GM12878 (cell line): Measurements from ENCODE around the gene PRMT7. TPM values are rescaled to one million over a fixed set of nuclear protein-coding genes. Genes with fewer than 3 reads are reported as not detected.

Experiments used
- ATAC-seq: fragments of 200-7000 bp; cut with Tn5 transposase; 3 replicates; pipeline ENCODE4 v1.9.1; 2020; ENCODE audit warnings: mild to moderate bottlenecking, moderate library complexity
- BruUV-seq: library from RNA; stranded (reverse); fragments of 400-500 nt; replicated peaks from 2 replicates; lab custom pipeline; 2021; lab: Mats Ljungman, UMichigan
- CTCF ChIA-PET: fragments of 300-600 bp; sonication (Branson Sonifier 250); formaldehyde crosslinking; extraction: SDS; loops from one replicate; lab custom pipeline; 2021; ENCODE audit warnings: inconsistent platforms; lab: Yijun Ruan, JAX
- POLR2A ChIA-PET: fragments of 350-600 bp; formaldehyde crosslinking; extraction: SDS; loops from one replicate; lab custom pipeline; 2021; ENCODE audit warnings: inconsistent platforms; lab: Charles Lee
- RAD21 ChIA-PET: fragments of 300-600 bp; sonication (Branson Sonifier 250); formaldehyde crosslinking; loops from one replicate; lab custom pipeline; 2023; ENCODE audit warnings: antibody characterized with exemption; ENCODE audit not compliant: unreplicated experiment; lab: Charles Lee
- SMC1A ChIA-PET: fragments of 300-600 bp; sonication (Branson Sonifier 250); formaldehyde crosslinking; loops from one replicate; lab custom pipeline; 2023; ENCODE audit not compliant: unreplicated experiment, uncharacterized antibody; lab: Charles Lee
- DNase-seq: peaks from one replicate; pipeline ENCODE4 v3.0.0-alpha.2; 2011; ENCODE audit warnings: low read depth, low spot score
- FAIRE-seq: peaks from 3 replicates; lab custom pipeline; 2011; peaks lifted over from hg19 to GRCh38; lab: Jason Lieb, UNC
- H2AFZ ChIP-seq: 2 replicates; pipeline ENCODE4 v1.6.0; 2011; ENCODE audit warnings: low read depth, low read length, control low read depth; ENCODE audit not compliant: control insufficient read depth
- H3K27ac ChIP-seq: 2 replicates; pipeline ENCODE4 v1.5.1; 2011; ENCODE audit warnings: control low read depth; ENCODE audit not compliant: control insufficient read depth, insufficient read depth
- H3K27me3 ChIP-seq, 2 experiments: replicated peaks in 1 of 2; 2 replicates each; pipeline versions ENCODE4 v1.6.0 to v1.6.1; 2011; ENCODE audit warnings: low read length in 1 of 2; ENCODE audit not compliant: control insufficient read depth in 2 of 2, insufficient read depth in 2 of 2
- H3K36me3 ChIP-seq, 2 experiments: 2 replicates each; pipeline ENCODE4 v1.5.1; 2011; ENCODE audit warnings: low read length in 1 of 2; ENCODE audit not compliant: control insufficient read depth in 2 of 2, insufficient read depth in 2 of 2
- H3K4me1 ChIP-seq: 2 replicates; pipeline ENCODE4 v1.6.1; 2011; ENCODE audit warnings: mild to moderate bottlenecking, low read length, moderate library complexity, mixed read lengths; ENCODE audit not compliant: control insufficient read depth, insufficient read depth
- H3K4me2 ChIP-seq: 2 replicates; pipeline ENCODE4 v1.6.0; 2011; ENCODE audit warnings: control low read depth; ENCODE audit not compliant: control insufficient read depth, insufficient read depth
- H3K4me3 ChIP-seq: fragments of 200-600 bp; sonication (generic); 2 replicates; pipeline ENCODE4 v1.5.1; 2016
- H3K79me2 ChIP-seq: 2 replicates; pipeline ENCODE4 v1.6.0; 2011; ENCODE audit warnings: low read length; ENCODE audit not compliant: control insufficient read depth, insufficient read depth
- H3K9ac ChIP-seq: 2 replicates; pipeline ENCODE4 v1.8.0; 2011; ENCODE audit warnings: low read length, control low read depth, mixed read lengths; ENCODE audit not compliant: control insufficient read depth, insufficient read depth
- H3K9me3 ChIP-seq: replicated peaks from 3 replicates; pipeline ENCODE4 v1.5.1; 2011; ENCODE audit warnings: mild to moderate bottlenecking, low read length; ENCODE audit not compliant: control insufficient read depth, insufficient read depth
- H4K20me1 ChIP-seq: 2 replicates; pipeline ENCODE4 v1.6.0; 2011; ENCODE audit not compliant: control insufficient read depth, insufficient read depth
- RBBP5 ChIP-seq: fragments of 200-600 bp; sonication (generic); conservative IDR thresholded peaks from 2 replicates; pipeline ENCODE4 v1.6.1; 2016
- RFX5 ChIP-seq: IDR thresholded peaks from 2 replicates; pipeline ENCODE4 v1.6.1; 2011; ENCODE audit warnings: low read depth, low read length, improper control_type of control experiment
- ZNF274 ChIP-seq: IDR thresholded peaks from one replicate; pipeline ENCODE4 v1.8.0; 2011; ENCODE audit not compliant: insufficient read length, insufficient read depth
- WGBS: methylation state at CpG from one replicate; pipeline ENCODE4 v1.1.6; 2016; ENCODE audit warnings: low lambda C conversion rate; ENCODE audit not compliant: insufficient replicate concordance, insufficient coverage; ENCODE audit errors: missing lambda C conversion rate; 5-methylcytosine and 5-hydroxymethylcytosine counted together
- in situ Hi-C: fragments of 300-500 bp; cut with MboI; formaldehyde crosslinking; loops from 9 replicates; pipeline ENCODE4 v1.14.3; 2018; ENCODE audit warnings: mixed read lengths
- intact Hi-C: fragments of 100-400 bp; cut with micrococcal nuclease; formaldehyde crosslinking; loops from one replicate; pipeline ENCODE4 v1.14.2; 2022; ENCODE audit not compliant: unreplicated experiment
- polyA plus RNA-seq, 11 experiments: library from polyadenylated mRNA; depleted of rRNA in 4 of 11; unstranded in 6 of 11; stranded (reverse) in 5 of 11; fragments of >200 nt; fragmentation: Nextera tagmentation in 4 of 11; fragmentation: Illumina TruSeq in 1 of 11; extraction: Ambion mirVana in 4 of 11; extraction: Trizol in 1 of 11; gene quantifications; 1 replicate in 1 of 11; 2 replicates in 10 of 11; pipeline versions ENCODE4 v1.2.1 to v1.2.3, GENCODE V29; 2011 to 2016; ENCODE audit warnings: inconsistent platforms in 2 of 11, missing spikeins in 2 of 11, low read depth in 1 of 11
- total RNA-seq, 4 experiments: library from RNA; depleted of rRNA in 3 of 4; stranded (reverse); fragments of >200 nt in 3 of 4; fragmentation: Illumina TruSeq in 1 of 4; extraction: Trizol in 1 of 4; gene quantifications; 2 replicates each; pipeline versions ENCODE4 v1.2.1 to v1.2.3, GENCODE V29; 2013 to 2021
- TF ChIP-seq, protein P1 (sequence below): fragments of 450-650 bp; IDR thresholded peaks from 2 replicates; pipeline ENCODE4 v1.6.1; 2017; ENCODE audit warnings: mild to moderate bottlenecking, low read depth, inconsistent platforms; ENCODE audit not compliant: poor library complexity, severe bottlenecking
- TF ChIP-seq, protein P2 (sequence below): fragments of 150-350 bp; IDR thresholded peaks from 2 replicates; pipeline ENCODE4 v1.6.1; 2014; ENCODE audit warnings: mild to moderate bottlenecking, low read depth, low read length
- TF ChIP-seq, protein P3 (sequence below): IDR thresholded peaks from 2 replicates; pipeline ENCODE4 v1.6.1; 2011; ENCODE audit warnings: mild to moderate bottlenecking, low read depth, low read length, moderate library complexity; ENCODE audit not compliant: insufficient replicate concordance
- TF ChIP-seq, protein P4 (sequence below): fragments of 450-650 bp; IDR thresholded peaks from 2 replicates; pipeline ENCODE4 v1.6.1; 2014; ENCODE audit warnings: mild to moderate bottlenecking

The PRMT7 gene
- total and polyA plus RNA-seq, 10 of the 15 experiments (the other 5 are each of a cell fraction or from before 2014, with no cell fraction given), result 5.1 to 56.1 (median 42.0) TPM

DNA sequence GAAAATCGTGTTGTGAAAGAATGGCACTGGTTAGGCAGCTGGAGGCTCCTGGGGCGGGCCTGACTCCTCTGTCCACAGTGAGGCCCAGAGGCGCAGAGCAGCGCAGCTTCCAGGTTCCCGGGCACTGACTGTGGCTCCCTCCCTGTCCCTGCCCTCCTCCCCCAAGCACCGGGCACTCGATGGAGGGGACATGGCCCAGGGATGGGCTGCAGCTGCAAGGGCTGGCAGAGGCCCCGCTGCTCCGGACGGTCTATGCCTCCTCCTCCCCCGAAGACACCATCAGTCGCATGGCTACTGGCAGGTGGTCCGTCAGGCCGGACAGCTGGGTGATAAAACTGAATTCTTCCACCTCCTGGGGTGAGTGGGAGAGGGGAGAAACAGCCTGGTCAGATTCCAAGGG lies 50.1 kb downstream of the PRMT7 start (continued):
- TF ChIP-seq, protein P1, sequence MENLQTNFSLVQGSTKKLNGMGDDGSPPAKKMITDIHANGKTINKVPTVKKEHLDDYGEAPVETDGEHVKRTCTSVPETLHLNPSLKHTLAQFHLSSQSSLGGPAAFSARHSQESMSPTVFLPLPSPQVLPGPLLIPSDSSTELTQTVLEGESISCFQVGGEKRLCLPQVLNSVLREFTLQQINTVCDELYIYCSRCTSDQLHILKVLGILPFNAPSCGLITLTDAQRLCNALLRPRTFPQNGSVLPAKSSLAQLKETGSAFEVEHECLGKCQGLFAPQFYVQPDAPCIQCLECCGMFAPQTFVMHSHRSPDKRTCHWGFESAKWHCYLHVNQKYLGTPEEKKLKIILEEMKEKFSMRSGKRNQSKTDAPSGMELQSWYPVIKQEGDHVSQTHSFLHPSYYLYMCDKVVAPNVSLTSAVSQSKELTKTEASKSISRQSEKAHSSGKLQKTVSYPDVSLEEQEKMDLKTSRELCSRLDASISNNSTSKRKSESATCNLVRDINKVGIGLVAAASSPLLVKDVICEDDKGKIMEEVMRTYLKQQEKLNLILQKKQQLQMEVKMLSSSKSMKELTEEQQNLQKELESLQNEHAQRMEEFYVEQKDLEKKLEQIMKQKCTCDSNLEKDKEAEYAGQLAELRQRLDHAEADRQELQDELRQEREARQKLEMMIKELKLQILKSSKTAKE, result no peak
- TF ChIP-seq, protein P2, sequence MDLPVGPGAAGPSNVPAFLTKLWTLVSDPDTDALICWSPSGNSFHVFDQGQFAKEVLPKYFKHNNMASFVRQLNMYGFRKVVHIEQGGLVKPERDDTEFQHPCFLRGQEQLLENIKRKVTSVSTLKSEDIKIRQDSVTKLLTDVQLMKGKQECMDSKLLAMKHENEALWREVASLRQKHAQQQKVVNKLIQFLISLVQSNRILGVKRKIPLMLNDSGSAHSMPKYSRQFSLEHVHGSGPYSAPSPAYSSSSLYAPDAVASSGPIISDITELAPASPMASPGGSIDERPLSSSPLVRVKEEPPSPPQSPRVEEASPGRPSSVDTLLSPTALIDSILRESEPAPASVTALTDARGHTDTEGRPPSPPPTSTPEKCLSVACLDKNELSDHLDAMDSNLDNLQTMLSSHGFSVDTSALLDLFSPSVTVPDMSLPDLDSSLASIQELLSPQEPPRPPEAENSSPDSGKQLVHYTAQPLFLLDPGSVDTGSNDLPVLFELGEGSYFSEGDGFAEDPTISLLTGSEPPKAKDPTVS, result no peak
- TF ChIP-seq, protein P3, sequence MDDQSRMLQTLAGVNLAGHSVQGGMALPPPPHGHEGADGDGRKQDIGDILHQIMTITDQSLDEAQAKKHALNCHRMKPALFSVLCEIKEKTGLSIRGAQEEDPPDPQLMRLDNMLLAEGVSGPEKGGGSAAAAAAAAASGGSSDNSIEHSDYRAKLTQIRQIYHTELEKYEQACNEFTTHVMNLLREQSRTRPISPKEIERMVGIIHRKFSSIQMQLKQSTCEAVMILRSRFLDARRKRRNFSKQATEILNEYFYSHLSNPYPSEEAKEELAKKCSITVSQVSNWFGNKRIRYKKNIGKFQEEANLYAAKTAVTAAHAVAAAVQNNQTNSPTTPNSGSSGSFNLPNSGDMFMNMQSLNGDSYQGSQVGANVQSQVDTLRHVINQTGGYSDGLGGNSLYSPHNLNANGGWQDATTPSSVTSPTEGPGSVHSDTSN, result no peak
- TF ChIP-seq RBBP5 (no peak), ZNF274 (no peak)

DNA sequence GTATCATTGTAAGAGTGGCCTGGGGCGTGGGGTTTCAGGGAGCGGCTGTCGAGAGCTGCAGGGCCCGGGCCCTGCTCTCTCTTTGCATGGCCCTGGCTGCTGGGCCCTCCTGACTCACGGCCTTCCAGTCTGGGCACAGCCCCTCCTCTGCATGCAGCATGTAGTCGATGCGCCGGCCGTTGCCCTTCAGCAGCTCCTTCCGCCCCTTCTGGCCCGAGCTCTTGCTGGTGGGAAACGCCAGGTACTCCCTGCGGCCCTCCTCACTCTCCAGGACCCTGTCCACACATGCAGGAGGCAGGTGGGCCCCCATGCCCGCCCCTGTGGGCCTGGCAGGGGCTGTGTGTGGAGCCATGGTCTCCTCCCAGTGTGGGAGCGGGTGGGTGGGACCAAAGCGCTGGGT lies 50.7 kb downstream of the PRMT7 start:
- no peak overlapping the region for H3K9ac ChIP-seq
- peaks cover 19% of the 10 kb centered on the region for H3K4me1 ChIP-seq
- RAD21 ChIA-PET, result no interaction called here
- in situ Hi-C loops, result no loop called here
- H3K27ac ChIP-seq, result no peak overlapping the region
- H3K4me2 ChIP-seq, result no peak overlapping the region
- H3K4me3 ChIP-seq, result no peak overlapping the region
- SMC1A ChIA-PET, result no interaction called here
- no peaks in the 10 kb centered on the region for H3K27me3 ChIP-seq
- H4K20me1 ChIP-seq, result no peaks in the 10 kb centered on the region
- intact Hi-C loops, result no loop called here
- CTCF ChIA-PET, result interaction anchor here (1.9 kb wide), 1 partner anchor 99 kb away, joined by 6 read pairs; no protein-coding TSS in a partner anchor
- POLR2A ChIA-PET, result no interaction called here
- no peak for FAIRE-seq
- no peak for DNase-seq
- no peaks in the 10 kb centered on the region for H3K9me3 ChIP-seq
- ATAC-seq, result no peak
- no TSS peak for BruUV-seq
- 96% methylated on average over 15 of the region's 16 CpGs for WGBS
- H2AFZ ChIP-seq, result no peak overlapping the region
- H3K36me3 ChIP-seq, result peaks cover 15 to 17% of the 10 kb centered on the region in 2 experiments
- no peaks in the 10 kb centered on the region for H3K79me2 ChIP-seq
- no peak for TF ChIP-seq RFX5
- TF ChIP-seq, protein P4, sequence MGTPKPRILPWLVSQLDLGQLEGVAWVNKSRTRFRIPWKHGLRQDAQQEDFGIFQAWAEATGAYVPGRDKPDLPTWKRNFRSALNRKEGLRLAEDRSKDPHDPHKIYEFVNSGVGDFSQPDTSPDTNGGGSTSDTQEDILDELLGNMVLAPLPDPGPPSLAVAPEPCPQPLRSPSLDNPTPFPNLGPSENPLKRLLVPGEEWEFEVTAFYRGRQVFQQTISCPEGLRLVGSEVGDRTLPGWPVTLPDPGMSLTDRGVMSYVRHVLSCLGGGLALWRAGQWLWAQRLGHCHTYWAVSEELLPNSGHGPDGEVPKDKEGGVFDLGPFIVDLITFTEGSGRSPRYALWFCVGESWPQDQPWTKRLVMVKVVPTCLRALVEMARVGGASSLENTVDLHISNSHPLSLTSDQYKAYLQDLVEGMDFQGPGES, result no peak
